Mesenchymal stem cell (in vitro differentiated cells and primary cell): ENCODE data around the gene GAS6.

ENCODE experiments used
- DNase-seq: peaks from one replicate; pipeline ENCODE4 v3.0.0-alpha.2; 2013
- H2AFZ ChIP-seq: one replicate; pipeline ENCODE4 v1.6.1; 2013; ENCODE audit warnings: low read depth, mild to moderate bottlenecking, control low read depth, inconsistent platforms, low read length, moderate library complexity
- H2AK5ac ChIP-seq: 2 replicates; pipeline ENCODE4 v1.6.1; 2013; ENCODE audit warnings: low read length, moderate library complexity, mild to moderate bottlenecking, inconsistent platforms; ENCODE audit not compliant: severe bottlenecking
- H2BK120ac ChIP-seq: one replicate; pipeline ENCODE4 v1.6.1; 2013; ENCODE audit warnings: low read depth, mild to moderate bottlenecking, inconsistent platforms, low read length, moderate library complexity
- H2BK12ac ChIP-seq, 2 experiments: one replicate each; pipeline ENCODE4 v1.6.1; 2013; ENCODE audit warnings: inconsistent platforms in 2 of 2, low read length in 2 of 2, mild to moderate bottlenecking in 2 of 2, moderate library complexity in 2 of 2, control low read depth in 1 of 2
- H2BK15ac ChIP-seq: one replicate; pipeline ENCODE4 v1.6.1; 2013; ENCODE audit warnings: mild to moderate bottlenecking, low read depth, inconsistent platforms; ENCODE audit not compliant: poor library complexity, severe bottlenecking
- H2BK5ac ChIP-seq: 2 replicates; pipeline ENCODE4 v1.6.1; 2013; ENCODE audit warnings: low read depth, mild to moderate bottlenecking, low read length, control low read depth, inconsistent platforms; ENCODE audit not compliant: poor library complexity, severe bottlenecking
- H3K14ac ChIP-seq, 2 experiments: one replicate each; pipeline ENCODE4 v1.6.1; 2013; ENCODE audit warnings: inconsistent platforms in 2 of 2, low read length in 2 of 2, control low read depth in 1 of 2, mild to moderate bottlenecking in 1 of 2, moderate library complexity in 1 of 2
- H3K18ac ChIP-seq, 2 experiments: one replicate each; pipeline ENCODE4 v1.6.1; 2013; ENCODE audit warnings: inconsistent platforms in 2 of 2, low read length in 2 of 2, control low read depth in 1 of 2, low read depth in 1 of 2, mild to moderate bottlenecking in 1 of 2
- H3K23ac ChIP-seq, 2 experiments: one replicate each; pipeline ENCODE4 v1.6.1; 2013; ENCODE audit warnings: inconsistent platforms in 2 of 2, low read length in 2 of 2, mild to moderate bottlenecking in 2 of 2, moderate library complexity in 2 of 2, control low read depth in 1 of 2
- H3K27ac ChIP-seq: 2 replicates; pipeline ENCODE4 v1.5.1; 2013; ENCODE audit warnings: mild to moderate bottlenecking, moderate library complexity, low read length, control low read depth, inconsistent platforms; ENCODE audit not compliant: poor library complexity, severe bottlenecking
- H3K27me3 ChIP-seq, 2 experiments: 2 replicates each; pipeline versions ENCODE4 v1.6.1 to v1.7.0; 2013; ENCODE audit warnings: low read length in 2 of 2, mild to moderate bottlenecking in 2 of 2, moderate library complexity in 2 of 2, control low read depth in 1 of 2, inconsistent platforms in 1 of 2; ENCODE audit not compliant: control insufficient read depth in 1 of 2, insufficient read depth in 1 of 2
- H3K36me3 ChIP-seq, 2 experiments: 2 replicates each; pipeline versions ENCODE4 v1.6.1 to v1.7.0; 2013; ENCODE audit warnings: low read length in 2 of 2, control low read depth in 1 of 2, inconsistent platforms in 1 of 2, low read depth in 1 of 2, mild to moderate bottlenecking in 1 of 2; ENCODE audit not compliant: insufficient read depth in 2 of 2, control insufficient read depth in 1 of 2
- H3K4ac ChIP-seq, 2 experiments: one replicate each; pipeline ENCODE4 v1.6.1; 2013; ENCODE audit warnings: inconsistent platforms in 2 of 2, low read length in 2 of 2, mild to moderate bottlenecking in 2 of 2, moderate library complexity in 2 of 2, control low read depth in 1 of 2, low read depth in 1 of 2
- H3K4me1 ChIP-seq: 2 replicates; pipeline ENCODE4 v1.6.1; 2013; ENCODE audit warnings: low read depth, low read length, control low read depth; ENCODE audit not compliant: control insufficient read depth, insufficient read depth
- H3K4me2 ChIP-seq: 2 replicates; pipeline ENCODE4 v1.6.1; 2013; ENCODE audit warnings: low read length, mild to moderate bottlenecking, inconsistent platforms; ENCODE audit not compliant: poor library complexity, severe bottlenecking
- H3K4me3 ChIP-seq, 2 experiments: 2 replicates each; pipeline versions ENCODE4 v1.5.1 to v1.7.0; 2013; ENCODE audit warnings: low read length in 2 of 2, mild to moderate bottlenecking in 2 of 2, control low read depth in 1 of 2, low read depth in 1 of 2; ENCODE audit not compliant: insufficient read depth in 1 of 2
- H3K79me1 ChIP-seq: replicated peaks from 2 replicates; pipeline ENCODE4 v1.6.1; 2013; ENCODE audit warnings: mild to moderate bottlenecking, control low read depth, low read length, inconsistent platforms; ENCODE audit not compliant: poor library complexity, severe bottlenecking
- H3K9ac ChIP-seq: 2 replicates; pipeline ENCODE4 v1.7.0; 2013; ENCODE audit warnings: mild to moderate bottlenecking, low read length, moderate library complexity
- H3K9me3 ChIP-seq: 2 replicates; pipeline ENCODE4 v1.7.0; 2013; ENCODE audit warnings: mild to moderate bottlenecking, low read length; ENCODE audit not compliant: control insufficient read depth
- H4K8ac ChIP-seq: one replicate; pipeline ENCODE4 v1.6.1; 2013; ENCODE audit warnings: inconsistent platforms, mild to moderate bottlenecking, low read length, moderate library complexity
- H4K91ac ChIP-seq: one replicate; pipeline ENCODE4 v1.6.1; 2013; ENCODE audit warnings: mild to moderate bottlenecking, low read length, inconsistent platforms
- WGBS: methylation state at CpG from one replicate; pipeline ENCODE4 v1.1.7; 2013; ENCODE audit warnings: mixed read lengths; 5-methylcytosine and 5-hydroxymethylcytosine counted together

Gene GAS6

GRCh38 chr13:113882267-113882630 lies 18.4 kb upstream of the GAS6 start:
- no peak for DNase-seq
- H3K9me3 ChIP-seq: no peaks in the 10 kb centered on the region
- no peak overlapping the region for H3K4ac ChIP-seq
- H3K4me2 ChIP-seq: no peak overlapping the region
- H2BK12ac ChIP-seq: no peak overlapping the region
- no peak overlapping the region for H3K27ac ChIP-seq
- no peak overlapping the region for H2BK15ac ChIP-seq
- no peak overlapping the region for H3K9ac ChIP-seq
- H4K8ac ChIP-seq: no peak overlapping the region
- H3K4me1 ChIP-seq: peaks cover 5% of the 10 kb centered on the region
- H2AFZ ChIP-seq: no peak overlapping the region
- H3K79me1 ChIP-seq: no peaks in the 10 kb centered on the region
- no peak overlapping the region for H2AK5ac ChIP-seq
- H3K4me3 ChIP-seq: no peak overlapping the region
- H4K91ac ChIP-seq: no peak overlapping the region
- no peak overlapping the region for H2BK120ac ChIP-seq
- peaks cover 0 to 3% of the 10 kb centered on the region in 2 experiments for H3K36me3 ChIP-seq
- peak overlapping the region in 1 of 2 experiments; percentile 49 for H3K14ac ChIP-seq
- H3K27me3 ChIP-seq: peaks cover 0 to 2% of the 10 kb centered on the region in 2 experiments
- no peak overlapping the region for H2BK5ac ChIP-seq
- H3K18ac ChIP-seq: peak overlapping the region in 1 of 2 experiments; percentile 21
- no peak overlapping the region for H3K23ac ChIP-seq
- WGBS: 54% methylated on average over 8 of the region's 8 CpGs

GRCh38 chr13:113881614-113882266 lies 17.9 kb upstream of the GAS6 start:
- Histone ChIP-seq H4K8ac (no peak overlapping the region), H2BK15ac (no peak overlapping the region), H3K4me2 (no peak overlapping the region), H3K79me1 (no peaks in the 10 kb centered on the region), H3K14ac (no peak overlapping the region), H3K4me1 (peaks cover 5% of the 10 kb centered on the region), H2BK120ac (no peak overlapping the region), H2AFZ (no peak overlapping the region), H3K23ac (no peak overlapping the region), H3K4ac (no peak overlapping the region), H3K4me3 (no peak overlapping the region), H3K9me3 (no peaks in the 10 kb centered on the region), H3K18ac (no peak overlapping the region), H2BK12ac (no peak overlapping the region), H2AK5ac (no peak overlapping the region), H4K91ac (no peak overlapping the region), H3K27ac (no peak overlapping the region), H3K27me3 (peaks cover 0 to 2% of the 10 kb centered on the region in 2 experiments), H3K36me3 (peaks cover 0 to 3% of the 10 kb centered on the region in 2 experiments), H2BK5ac (no peak overlapping the region), H3K9ac (no peak overlapping the region)
- no peak for DNase-seq
- 81% methylated on average over 10 of the region's 10 CpGs for WGBS

- Histone ChIP-seq H2BK12ac (peak overlapping the region; percentile 4 to 8), H2BK120ac (no peak overlapping the region), H2AFZ (no peak overlapping the region), H3K4me3 (no peak overlapping the region), H2BK5ac (no peak overlapping the region), H2BK15ac (no peak overlapping the region), H3K9ac (no peak overlapping the region), H3K4me1 (peaks cover 7% of the 10 kb centered on the region), H3K23ac (no peak overlapping the region), H3K27me3 (peaks cover 0 to 2% of the 10 kb centered on the region in 2 experiments), H3K18ac (no peak overlapping the region), H3K79me1 (no peaks in the 10 kb centered on the region), H3K14ac (no peak overlapping the region), H4K8ac (no peak overlapping the region), H2AK5ac (no peak overlapping the region), H3K4me2 (no peak overlapping the region), H4K91ac (no peak overlapping the region), H3K27ac (no peak overlapping the region), H3K36me3 (peaks cover 0 to 3% of the 10 kb centered on the region in 2 experiments), H3K9me3 (no peaks in the 10 kb centered on the region), H3K4ac (no peak overlapping the region)
- no peak for DNase-seq
- WGBS: 93% methylated on average over 17 of the region's 17 CpGs
Observed at GRCh38 chr13:113880651-113881611, 17.1 kb upstream of the GAS6 start.
